HG02610 (cell line): ENCODE results near the gene SLC66A1.
A peak's percentile ranks its signal among the peaks of the same experiment; 100 is the strongest.
"Not testable (repeated sequence)": the region's sequence is repeated elsewhere in the genome, so short reads cannot be mapped to it uniquely, and the experiment has no call there.

ENCODE experiments used
- ATAC-seq: cut with Tn5 transposase; IDR thresholded peaks from one replicate; pipeline ENCODE4 v1.9.1; 2021; ENCODE audit warnings: mild to moderate bottlenecking, moderate library complexity; ENCODE audit not compliant: unreplicated experiment

SLC66A1 gene

GRCh38 chr1:19311931-19312781 is at the start of gene SLC66A1, which contains the start of gene AKR7A2:
Gene SLC66A1 (plus strand): TSS chr1:19312326. CDS start chr1:19317678, 5,352 bp downstream.
Gene AKR7A2 (minus strand): TSS chr1:19312144. CDS start chr1:19312124, 20 bp downstream.
- peak; percentile 66 for ATAC-seq

- no peak for ATAC-seq
Measured at GRCh38 chr1:19262744-19263143, 49.4 kb upstream of the SLC66A1 start.

GRCh38 chr1:19268445-19268844 is 43.7 kb upstream of the SLC66A1 start:
- ATAC-seq = no peak

GRCh38 chr1:19269427-19270342 is 42.4 kb upstream of the SLC66A1 start:
- not testable (repeated sequence) for ATAC-seq

- not testable (repeated sequence) for ATAC-seq
Measured at GRCh38 chr1:19270343-19270730, 41.8 kb upstream of the SLC66A1 start.

GRCh38 chr1:19272064-19272463 is 40.1 kb upstream of the SLC66A1 start:
- no peak for ATAC-seq

GRCh38 chr1:19273106-19273843 is 38.9 kb upstream of the SLC66A1 start:
- no peak for ATAC-seq

GRCh38 chr1:19273844-19274531 is 38.1 kb upstream of the SLC66A1 start:
- ATAC-seq = not testable (repeated sequence)

GRCh38 chr1:19274636-19275035 is 37.5 kb upstream of the SLC66A1 start:
- ATAC-seq = no peak

- no peak for ATAC-seq
Measured at GRCh38 chr1:19283891-19284290, 28.2 kb upstream of the SLC66A1 start.

GRCh38 chr1:19284881-19285280 is 27.2 kb upstream of the SLC66A1 start:
- ATAC-seq = no peak

- ATAC-seq = not testable (repeated sequence)
Measured at GRCh38 chr1:19285366-19285765, 26.8 kb upstream of the SLC66A1 start.

GRCh38 chr1:19285807-19286206 is 26.3 kb upstream of the SLC66A1 start:
- ATAC-seq = not testable (repeated sequence)

- ATAC-seq = no peak
Measured at GRCh38 chr1:19287436-19288185, 24.5 kb upstream of the SLC66A1 start.

- ATAC-seq = not testable (repeated sequence)
Measured at GRCh38 chr1:19288324-19289241, 23.5 kb upstream of the SLC66A1 start, which contains the start of gene AKR7A3. Gene AKR7A3 (minus strand): TSS chr1:19288770. CDS start chr1:19288709, 61 bp downstream.

GRCh38 chr1:19289244-19289643 is 22.9 kb upstream of the SLC66A1 start:
- no peak for ATAC-seq

- ATAC-seq = no peak
Measured at GRCh38 chr1:19294638-19295037, 17.5 kb upstream of the SLC66A1 start.

- no peak for ATAC-seq
Measured at GRCh38 chr1:19300211-19300610, 11.9 kb upstream of the SLC66A1 start.
